ENCODE data around the gene SUV39H1.
"Not testable (repeated sequence)": the region's sequence is repeated elsewhere in the genome, so short reads cannot be mapped to it uniquely, and the experiment has no call there.

GRCh38 chrX:48682795-48683194 lies 13.7 kb upstream of the SUV39H1 start:
- TF ChIP-seq ELF2 (CRISPR knock-in tag; IDR thresholded peaks at IDR 0.05); SP1 (CRISPR knock-in tag; IDR thresholded peaks at IDR 0.05); CTCF (IDR thresholded peaks at IDR 0.05 in 2 of 3, conservative IDR thresholded peaks at IDR 0.05 in 1 of 3; ENCODE audit: insufficient read depth in 2 of 3, low read depth in 1 of 3, low read length in 3 of 3); ZBTB43 (CRISPR knock-in tag; IDR thresholded peaks at IDR 0.05); POLR2AphosphoS5 (IDR thresholded peaks at IDR 0.05; ENCODE audit: control insufficient read depth, insufficient read depth, low read depth, low read length): not testable (repeated sequence)

Data from K562 (cell line).